Thoracic aorta (tissue), 2 donors: ENCODE data around the gene BRSK1. TPM values are rescaled to one million over a fixed set of nuclear protein-coding genes. Genes with fewer than 3 reads are reported as not detected.
A peak's percentile ranks its signal among the peaks of the same experiment; 100 is the strongest.

ENCODE experiments used
- ATAC-seq: fragments of 150-250 bp; one replicate; pipeline ENCODE4 v1.8.0; 2017; ENCODE audit warnings: low read depth; ENCODE audit not compliant: insufficient number of reproducible peaks, low FRiP score
- DNase-seq: peaks from one replicate; pipeline ENCODE4 v3.0.0-alpha.2; 2020; ENCODE audit warnings: low spot score
- H3K27ac ChIP-seq, 2 donors: fragments of 200-600 bp; sonication (generic); 1 replicate in 1 of 2; 2 replicates in 1 of 2; pipeline ENCODE4 v1.5.1; 2016; ENCODE audit warnings: mild to moderate bottlenecking in 2 of 2, moderate library complexity in 2 of 2
- H3K27me3 ChIP-seq: fragments of 200-600 bp; sonication (generic); replicated peaks from 2 replicates; pipeline ENCODE4 v1.6.0; 2016; ENCODE audit warnings: mild to moderate bottlenecking; ENCODE audit not compliant: insufficient read depth
- H3K36me3 ChIP-seq: fragments of 200-600 bp; sonication (generic); one replicate; pipeline ENCODE4 v1.5.1; 2016
- H3K4me1 ChIP-seq, 2 donors: fragments of 200-600 bp; sonication (generic); 1 replicate in 1 of 2; 2 replicates in 1 of 2; pipeline versions ENCODE4 v1.5.1 to v1.6.0; 2016; ENCODE audit warnings: low read depth in 2 of 2, mild to moderate bottlenecking in 1 of 2; ENCODE audit not compliant: control insufficient read depth in 1 of 2
- H3K4me3 ChIP-seq: fragments of 200-600 bp; sonication (generic); 2 replicates; pipeline ENCODE4 v1.5.1; 2016; ENCODE audit warnings: mild to moderate bottlenecking
- H3K9me3 ChIP-seq: fragments of 200-600 bp; sonication (generic); 2 replicates; pipeline ENCODE4 v1.5.1; 2016
- CTCF ChIP-seq: fragments of 200-600 bp; sonication (generic); IDR thresholded peaks from one replicate; pipeline ENCODE4 v1.5.1; 2019; ENCODE audit warnings: antibody characterized with exemption
- total RNA-seq, 2 donors: library from RNA; depleted of rRNA; stranded (reverse); fragments of >200 nt; gene quantifications; one replicate each; pipeline versions ENCODE4 v1.1.0 to v1.2.3, GENCODE V29; 2016

The BRSK1 gene
- total RNA-seq, 2 donors from 2014 or later: 10.8 to 16.7 TPM

GRCh38 chr19:55353803-55354697 lies 70.3 kb downstream of the BRSK1 start:
- DNase-seq (no peak), ATAC-seq (no peak)
- no peaks in the 10 kb centered on the region for H3K36me3 ChIP-seq
- peak overlapping the region; percentile 54 for H3K4me3 ChIP-seq
- H3K9me3 ChIP-seq: no peaks in the 10 kb centered on the region
- no peak overlapping the region for H3K27ac ChIP-seq
- peaks cover 4 to 12% of the 10 kb centered on the region in 2 donors for H3K4me1 ChIP-seq
- no peak for TF ChIP-seq CTCF
- peaks cover 6% of the 10 kb centered on the region for H3K27me3 ChIP-seq

GRCh38 chr19:55354698-55355212 lies 71.0 kb downstream of the BRSK1 start, which contains the start of gene COX6B2:
TSS of gene COX6B2 (minus strand) at chr19:55354719. CDS start at chr19:55354521, 198 bp downstream.
- Histone ChIP-seq H3K4me3 (peak within 1 kb of the TSS; percentile 54), H3K4me1 (peaks cover 4 to 12% of the 10 kb centered on the region in 2 donors), H3K27me3 (peaks cover 6% of the 10 kb centered on the region), H3K27ac (no peak within 1 kb of the TSS), H3K36me3 (no peaks in the 10 kb centered on the region), H3K9me3 (no peaks in the 10 kb centered on the region)
- DNase-seq (no peak), ATAC-seq (no peak)
- no peak for TF ChIP-seq CTCF

- DNase-seq: no peak
- Histone ChIP-seq H3K9me3 (no peaks in the 10 kb centered on the region), H3K4me3 (no peak overlapping the region), H3K27ac (no peak overlapping the region), H3K36me3 (no peaks in the 10 kb centered on the region), H3K4me1 (peaks cover 4 to 12% of the 10 kb centered on the region in 2 donors), H3K27me3 (peaks cover 6% of the 10 kb centered on the region)
- ATAC-seq: no peak
- no peak for TF ChIP-seq CTCF
Observed at GRCh38 chr19:55355213-55355821, 71.5 kb downstream of the BRSK1 start.

- no peaks in the 10 kb centered on the region for H3K36me3 ChIP-seq
- no peak overlapping the region for H3K27ac ChIP-seq
- no peaks in the 10 kb centered on the region for H3K9me3 ChIP-seq
- TF ChIP-seq CTCF: no peak
- H3K4me3 ChIP-seq: no peak overlapping the region
- H3K4me1 ChIP-seq: peaks cover 1 to 8% of the 10 kb centered on the region in 2 donors
- ATAC-seq (no peak), DNase-seq (no peak)
- no peaks in the 10 kb centered on the region for H3K27me3 ChIP-seq
Observed at GRCh38 chr19:55358493-55358892, 74.7 kb downstream of the BRSK1 start.
